Measurements from ENCODE around the gene DACT3.

Gene DACT3

DNA sequence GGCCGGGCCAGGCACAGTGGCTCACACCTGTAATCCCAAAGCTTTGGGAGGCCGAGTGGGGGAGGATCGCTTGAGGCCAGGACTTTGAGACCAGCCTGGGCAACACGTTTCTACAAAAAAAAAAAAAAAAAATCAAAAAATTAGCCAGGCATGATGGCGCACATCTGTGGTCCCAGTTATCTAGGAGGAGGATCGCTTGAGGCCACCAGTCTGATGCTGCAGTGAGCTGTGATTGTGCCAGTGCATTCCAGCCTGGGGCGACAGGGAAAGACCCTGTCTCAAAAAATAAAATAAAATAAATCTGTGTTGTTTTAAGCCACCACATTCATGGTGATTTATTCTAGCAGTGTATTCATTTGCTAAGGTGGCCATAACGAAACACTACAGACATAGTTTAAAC, 4.1 kb upstream of the DACT3 start:
- no peak for DNase-seq

DNA sequence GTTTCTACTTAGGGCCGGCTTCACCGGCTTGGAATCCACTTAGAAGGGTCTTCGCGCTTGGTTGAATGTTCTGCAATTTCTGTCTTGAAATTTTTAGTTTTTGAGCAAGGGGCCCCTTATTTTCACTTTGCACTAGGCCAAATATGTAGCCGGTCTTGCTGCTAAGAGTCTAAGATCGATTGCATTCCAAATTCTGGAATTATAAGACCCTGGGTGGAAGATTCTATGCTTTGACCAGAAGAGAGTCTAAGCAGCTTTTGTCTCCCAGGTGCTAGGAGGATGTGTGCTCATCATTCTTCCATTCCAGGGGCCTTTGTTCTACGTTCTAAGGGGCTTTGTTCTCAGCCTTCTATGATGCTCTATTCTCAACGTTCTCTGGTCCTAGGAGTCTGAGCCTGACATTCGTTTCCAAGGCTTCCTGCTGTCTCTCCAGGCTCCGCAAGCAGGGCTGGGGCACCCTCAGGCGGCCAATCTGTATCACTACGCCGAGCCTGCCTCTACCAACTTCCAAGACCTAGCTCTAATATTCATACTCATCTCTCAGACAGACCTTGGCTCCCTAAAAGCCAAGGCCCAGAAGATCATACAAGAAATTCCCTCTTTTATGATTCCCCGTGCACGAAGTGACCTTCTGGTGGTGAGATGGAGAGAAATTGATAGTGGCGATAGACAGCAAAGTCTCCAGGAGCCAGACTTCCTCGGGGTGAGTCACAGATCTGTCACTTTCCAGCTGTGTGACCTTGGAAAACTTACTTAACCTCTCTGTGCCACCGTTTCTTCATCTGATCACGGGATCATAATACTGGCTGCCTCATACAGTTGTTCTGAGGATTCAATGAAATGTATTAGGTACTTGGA, 982 bp upstream of the DACT3 start:
- peak; percentile 65 for DNase-seq

DNA sequence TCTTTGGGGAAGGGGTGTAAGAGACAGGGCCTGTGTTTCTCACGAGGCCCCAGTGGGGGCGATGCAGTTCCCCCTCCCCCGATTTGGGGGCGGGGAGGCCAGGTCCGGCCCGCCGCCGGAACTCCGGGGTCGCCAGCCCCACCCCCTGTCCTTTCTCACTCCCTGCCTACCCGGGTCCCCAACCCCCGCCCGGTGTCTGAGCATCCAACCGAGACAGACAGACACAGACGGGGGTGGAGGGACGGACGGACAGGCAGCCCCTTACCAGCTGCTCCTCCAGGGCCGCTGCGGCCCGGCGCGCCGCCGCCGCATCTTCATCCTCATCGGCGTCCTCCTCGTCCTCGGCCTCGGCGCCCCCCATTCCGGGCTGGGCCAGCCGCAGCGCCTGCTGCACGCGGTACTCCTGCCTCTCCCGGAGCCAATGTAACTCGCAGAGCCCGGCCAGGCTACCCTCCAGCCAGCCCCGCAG, 397 bp downstream of the DACT3 start:
- DNase-seq = no peak

DNA sequence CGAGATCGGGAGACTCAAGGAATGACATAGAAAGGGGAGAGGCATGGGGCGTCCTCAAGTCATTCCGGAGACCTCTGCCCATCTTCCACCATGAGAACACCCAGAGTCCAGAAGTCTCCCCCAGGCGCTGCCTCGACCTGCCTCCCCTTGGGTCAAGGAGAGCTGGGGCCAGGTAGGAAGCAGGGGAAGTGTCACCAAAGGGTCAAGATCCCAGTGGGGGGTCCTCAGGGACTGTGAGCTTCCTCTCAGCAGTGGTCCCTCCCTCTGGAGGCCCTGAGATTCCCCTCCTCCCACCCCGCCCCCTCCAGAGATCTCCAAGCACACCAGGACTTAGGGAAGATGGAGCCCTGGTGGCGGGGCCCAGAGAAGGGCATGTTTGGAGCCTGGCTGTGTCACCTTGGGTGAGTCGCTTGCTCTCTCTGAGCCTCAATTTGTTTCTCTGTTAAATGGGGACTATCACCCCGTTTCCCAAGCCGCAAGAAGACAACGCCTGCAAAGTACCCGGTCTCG, 919 bp downstream of the DACT3 start:
- DNase-seq = no peak

DNA sequence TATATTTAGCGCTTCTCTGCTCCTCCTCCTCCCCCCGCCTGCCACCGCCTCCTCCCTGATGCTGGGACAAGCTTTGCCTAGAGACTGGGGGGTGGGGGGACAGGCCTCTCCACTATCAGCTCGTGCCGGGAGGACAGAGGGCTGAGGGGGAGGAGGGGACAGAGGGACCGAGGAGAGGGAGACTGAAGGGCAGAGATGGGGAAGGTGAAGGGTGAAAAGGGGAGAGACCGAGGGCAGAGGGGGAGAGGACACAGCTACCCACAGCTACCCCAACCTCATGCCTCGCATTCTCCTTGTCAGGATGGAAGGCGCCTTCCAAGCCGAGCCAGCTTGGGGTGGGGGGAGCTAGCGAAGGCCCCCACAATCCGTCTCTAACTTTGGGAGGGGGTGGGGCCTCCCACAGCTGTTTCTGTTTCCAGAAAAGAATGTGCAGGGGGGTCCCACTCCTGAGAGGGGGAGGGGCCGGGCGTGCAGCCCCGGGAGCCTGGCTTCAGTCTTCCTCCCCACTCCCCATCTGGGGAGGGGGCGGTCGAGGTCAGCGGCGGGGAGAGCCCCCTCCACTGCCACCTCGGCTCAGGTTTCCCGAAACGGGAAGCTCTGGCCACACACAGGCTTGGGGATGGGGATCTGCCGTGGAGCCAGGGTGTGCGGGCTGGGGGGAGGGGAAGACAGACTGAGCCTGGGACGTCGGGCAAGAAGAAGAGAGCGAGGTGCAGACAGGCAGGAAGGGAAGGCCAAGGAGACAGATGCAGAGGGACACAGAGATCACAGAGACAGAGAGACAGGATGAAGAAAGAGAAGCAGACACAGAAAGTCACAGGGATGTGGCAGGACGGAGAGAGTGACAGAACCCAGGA, 1.6 kb downstream of the DACT3 start:
- DNase-seq = no peak

DNA sequence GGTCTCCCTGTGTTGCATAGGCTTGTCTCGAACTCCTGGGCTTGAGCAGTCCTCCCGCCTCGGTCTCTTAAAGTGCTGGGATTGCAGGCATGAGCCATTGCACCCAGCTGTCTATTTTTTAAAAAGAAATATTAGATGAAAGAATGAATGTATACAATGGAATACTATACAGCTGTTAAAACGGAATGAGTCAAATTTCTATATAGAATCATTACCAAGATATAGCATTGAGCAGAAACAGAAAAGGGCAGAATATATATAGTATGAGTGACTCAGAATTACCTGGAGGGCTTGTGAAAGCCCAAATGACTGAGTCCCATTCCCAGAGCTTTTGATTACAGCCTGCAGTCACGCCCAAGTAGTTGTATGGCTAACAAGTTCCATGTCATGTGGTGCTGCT, 4.4 kb downstream of the DACT3 start:
- no peak for DNase-seq

DNA sequence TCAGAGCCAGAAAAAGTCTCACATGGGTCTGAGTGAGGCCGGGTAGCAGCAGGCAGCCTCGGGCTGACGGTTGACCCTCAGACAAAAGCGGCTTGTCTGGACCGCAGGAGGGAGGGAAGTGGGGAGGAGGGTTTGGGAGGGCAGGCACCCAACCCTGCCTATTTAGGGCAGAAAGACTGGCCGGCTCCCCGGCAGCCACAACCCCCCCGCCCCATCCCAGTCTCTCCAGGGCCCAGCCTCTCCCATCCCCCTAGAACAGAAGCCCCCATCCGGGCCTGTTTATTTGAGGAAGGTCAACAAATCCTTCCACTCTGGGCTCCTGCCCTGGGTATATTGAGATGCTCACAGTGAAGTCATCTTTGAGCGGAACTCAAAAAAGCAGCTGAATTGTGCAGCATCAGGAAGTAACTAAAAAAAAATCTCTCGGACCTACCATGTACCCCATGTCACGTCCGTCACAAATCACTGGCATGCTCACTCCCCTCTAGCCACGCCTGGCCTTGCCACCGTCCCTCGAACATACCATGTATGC, 6.3 kb downstream of the DACT3 start:
- no peak for DNase-seq

DNA sequence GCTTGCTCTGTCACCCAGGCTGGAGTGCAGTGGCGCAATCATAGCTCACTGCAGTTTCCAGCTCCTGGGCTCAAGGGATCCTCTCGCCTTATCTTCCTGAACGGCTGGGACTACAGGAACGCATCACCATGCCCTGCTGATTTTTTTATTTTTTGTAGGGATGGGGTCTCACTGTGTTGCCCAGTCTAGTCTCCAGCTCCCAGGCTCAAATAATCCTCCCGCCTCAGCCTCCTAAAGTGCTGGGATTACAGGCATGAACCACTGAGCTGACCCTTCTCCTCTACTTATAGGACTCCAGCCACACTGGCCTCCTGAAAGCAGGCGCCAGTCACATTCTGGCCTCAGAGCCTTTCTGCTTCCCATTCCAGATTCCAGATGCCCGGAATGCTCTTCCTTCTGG, 10.5 kb downstream of the DACT3 start:
- DNase-seq = no peak

DNA sequence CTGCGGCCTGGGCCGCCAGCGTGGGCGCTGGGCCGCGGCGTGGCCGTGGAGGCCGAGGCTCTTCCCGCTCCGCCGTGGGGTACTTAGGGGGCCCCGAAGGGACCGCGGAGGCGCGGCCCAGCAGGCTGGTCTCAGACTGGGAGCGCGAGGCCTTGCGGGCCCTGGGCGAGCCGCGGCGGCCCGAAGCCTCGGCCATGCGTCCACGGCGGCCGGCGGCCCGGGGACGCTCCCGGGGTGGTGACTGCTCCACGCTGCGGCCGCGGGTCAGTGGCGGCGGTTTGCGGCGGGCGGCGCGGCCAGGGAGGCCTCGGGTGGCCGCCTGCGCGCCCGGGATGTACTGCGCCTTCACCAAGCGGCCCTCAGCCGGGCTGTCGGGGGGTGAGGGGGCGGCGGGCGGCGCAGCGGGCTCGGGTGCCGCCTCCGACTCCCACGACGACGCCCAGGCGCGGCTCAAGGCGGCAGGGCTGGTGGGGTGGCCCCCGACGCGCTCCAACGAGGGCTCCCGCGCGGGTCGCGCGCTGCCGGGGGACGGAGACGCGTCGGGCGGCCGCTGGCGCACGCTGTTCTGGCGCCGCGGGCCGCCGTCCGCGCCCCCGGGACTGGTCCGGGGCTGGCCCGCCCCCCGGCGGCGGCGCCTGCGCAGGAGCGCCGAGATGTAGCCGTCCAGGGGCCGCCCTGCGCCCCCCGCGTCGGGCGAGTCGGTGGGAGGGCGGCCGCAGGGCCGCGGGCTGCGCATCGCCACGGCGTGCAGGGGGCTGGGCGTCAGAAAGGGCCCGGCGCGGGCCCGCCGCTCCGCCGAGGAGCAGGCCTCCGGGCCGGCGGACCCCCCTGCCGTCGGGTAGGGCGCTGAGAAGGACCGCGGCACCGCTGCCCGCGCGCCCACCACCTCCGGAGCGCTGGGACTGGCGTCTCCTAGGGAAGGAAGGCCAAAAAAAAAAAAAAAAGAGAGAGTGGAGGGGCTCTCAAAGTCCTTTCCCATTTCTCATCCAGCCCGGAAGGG, 11.7 kb downstream of the DACT3 start:
- DNase-seq = no peak

DNA sequence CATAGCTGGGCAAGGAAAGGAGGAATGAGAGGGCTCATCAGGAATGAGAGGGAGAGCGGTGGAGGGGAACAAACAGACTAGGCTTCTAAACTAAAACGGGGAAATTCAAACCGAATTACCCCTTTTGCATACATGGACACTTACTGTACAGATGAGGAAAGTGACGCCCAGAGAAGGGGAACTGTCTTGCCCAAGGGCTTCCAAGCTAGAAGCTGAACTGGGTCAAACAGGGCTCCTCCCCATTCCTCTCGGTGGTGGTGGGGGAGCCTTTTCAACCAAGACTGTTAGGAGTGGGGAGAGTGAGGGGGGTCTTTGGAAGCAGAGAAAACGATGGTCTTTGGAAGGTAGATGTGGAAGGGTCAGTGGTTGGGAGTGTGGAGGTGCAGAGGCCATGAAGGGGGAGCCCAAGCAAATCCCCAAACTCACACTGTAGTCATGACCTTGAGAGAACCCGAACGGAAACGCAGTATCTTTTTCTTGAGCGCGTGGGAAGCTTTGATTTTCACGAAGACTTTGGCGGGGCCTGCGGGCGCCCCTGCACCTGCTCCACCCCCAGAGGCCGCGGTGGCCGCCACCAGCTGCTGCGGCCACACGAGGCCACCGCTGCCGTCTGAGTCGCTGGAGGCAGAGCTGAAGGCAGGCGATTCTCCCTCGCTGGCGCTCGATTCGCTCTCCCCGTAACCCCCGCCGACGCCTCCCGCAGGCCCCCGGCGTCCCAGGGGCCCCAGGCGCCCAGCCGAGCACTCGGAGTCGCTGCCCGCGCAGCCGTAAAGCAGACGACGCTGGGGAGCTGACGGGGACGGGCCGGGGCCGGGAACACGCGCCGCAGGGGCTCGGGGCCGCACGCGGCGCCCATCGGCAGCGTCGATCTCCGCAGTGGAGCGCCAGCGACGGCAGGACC, 12.7 kb downstream of the DACT3 start:
- no peak for DNase-seq

DNA sequence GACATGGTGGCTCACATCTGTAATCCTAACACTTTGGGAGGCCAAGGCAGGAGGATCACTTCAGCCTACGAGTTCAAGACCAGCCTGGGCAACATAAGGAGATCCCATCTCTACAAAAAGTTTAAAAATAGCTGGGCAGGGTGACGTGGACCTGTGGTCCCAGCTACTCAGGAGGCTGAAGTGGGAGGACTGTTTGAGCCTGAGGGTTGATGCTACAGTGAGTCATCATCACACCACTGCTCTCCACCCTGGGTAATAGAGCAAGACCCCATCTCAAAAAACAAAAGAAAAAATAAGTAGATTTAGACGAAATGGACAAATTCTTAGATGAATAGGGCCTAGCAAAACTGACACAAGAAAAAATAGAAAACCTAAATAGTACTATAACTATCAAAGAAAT, 14.6 kb downstream of the DACT3 start:
- DNase-seq = no peak

DNA sequence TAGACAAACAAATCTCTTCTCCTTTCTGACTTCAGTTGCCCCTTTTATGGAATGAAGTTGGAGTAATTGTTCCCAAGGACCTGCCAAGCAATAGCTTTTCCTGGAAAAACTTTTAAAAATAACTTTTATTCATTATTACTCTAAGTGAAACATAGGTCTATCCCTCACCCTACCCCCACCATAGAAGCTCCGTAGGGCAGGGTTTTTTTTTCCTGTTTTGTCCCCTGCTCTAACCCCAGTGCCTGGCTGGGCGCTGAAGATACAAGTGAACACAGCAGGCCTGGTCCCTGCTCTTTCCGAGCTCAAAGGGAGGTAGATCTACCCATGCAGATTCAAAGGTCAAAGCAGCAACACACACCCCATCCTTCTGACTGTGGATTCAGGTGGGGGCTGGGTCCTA, 16.3 kb downstream of the DACT3 start:
- no peak for DNase-seq

DNA sequence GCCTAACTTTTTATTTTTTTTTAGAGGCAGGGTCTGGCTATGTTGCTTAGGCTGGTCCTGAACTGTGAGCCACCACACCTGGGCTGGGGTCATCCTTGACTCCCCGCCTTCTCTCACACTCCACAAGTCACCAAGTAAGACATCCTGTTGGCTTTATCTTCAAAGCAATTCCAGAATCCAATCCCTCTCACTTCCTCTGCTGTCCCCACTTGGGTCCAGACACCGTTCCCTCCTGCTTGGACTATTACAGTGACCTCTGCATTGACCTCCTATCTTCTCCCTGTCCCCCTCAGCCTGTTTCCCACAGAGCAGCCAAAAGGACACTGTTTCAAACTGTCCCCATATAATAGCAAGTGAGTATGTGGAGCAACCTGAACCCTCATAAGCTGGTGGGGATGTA, 20.3 kb downstream of the DACT3 start:
- DNase-seq = no peak

DNA sequence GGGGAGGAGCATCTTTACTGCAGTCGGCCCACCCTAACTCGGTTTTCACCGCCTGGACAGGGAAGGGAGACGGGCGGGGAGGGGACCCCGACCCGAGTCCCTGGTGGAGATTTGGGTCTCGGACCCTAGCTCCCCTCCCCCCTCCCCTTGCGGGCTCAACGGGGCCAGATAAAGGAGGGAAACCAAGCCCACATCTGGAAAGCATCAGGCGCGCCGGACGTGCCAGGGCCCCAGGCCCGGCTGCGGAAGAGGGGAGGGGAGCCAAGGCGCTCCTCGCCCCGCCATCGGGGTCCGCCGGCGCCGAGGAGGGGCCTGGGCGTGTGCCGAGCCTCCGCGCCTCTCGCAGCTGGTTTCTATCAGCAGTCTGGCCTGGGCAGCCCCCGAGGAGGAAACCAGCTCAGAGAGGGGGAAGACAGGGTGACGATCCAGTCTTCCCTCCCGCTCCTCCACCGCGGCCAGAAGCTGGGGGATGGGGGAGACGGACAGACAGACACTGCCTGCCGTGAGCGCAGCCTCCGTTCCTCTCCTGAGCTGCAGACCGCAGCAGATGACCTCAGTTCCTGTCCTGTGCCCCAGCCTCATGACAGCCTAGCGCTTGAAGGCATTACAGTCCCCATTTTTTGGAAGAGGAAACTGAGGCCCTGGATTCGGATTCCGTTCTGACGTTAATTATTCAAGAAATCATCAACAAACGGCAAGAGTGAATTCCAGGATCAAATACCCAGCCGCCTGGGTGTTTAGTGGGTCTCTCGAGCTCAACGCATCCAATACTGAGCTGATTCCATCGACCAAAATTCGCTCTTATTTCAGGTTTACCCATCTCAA, 21.4 kb downstream of the DACT3 start:
- no peak for DNase-seq

DNA sequence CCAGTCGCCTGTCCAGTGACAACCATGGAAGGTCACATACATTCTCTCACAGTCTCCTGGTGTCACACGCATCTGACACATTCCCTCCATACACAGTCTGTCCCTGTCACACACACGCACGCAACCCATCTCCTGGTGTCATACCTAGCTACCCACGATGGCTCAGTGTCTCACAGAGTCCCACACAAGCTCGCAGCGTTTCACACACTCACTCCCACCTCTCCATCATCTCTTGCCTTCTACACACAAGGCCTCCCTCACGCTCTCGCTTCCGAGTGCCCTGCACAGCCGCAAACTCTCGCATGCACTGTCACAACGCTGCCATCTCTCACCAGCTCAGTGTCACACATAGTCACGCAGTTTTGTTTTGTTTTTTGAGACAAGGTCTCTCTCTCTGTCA, 23.8 kb downstream of the DACT3 start:
- DNase-seq = no peak

DNA sequence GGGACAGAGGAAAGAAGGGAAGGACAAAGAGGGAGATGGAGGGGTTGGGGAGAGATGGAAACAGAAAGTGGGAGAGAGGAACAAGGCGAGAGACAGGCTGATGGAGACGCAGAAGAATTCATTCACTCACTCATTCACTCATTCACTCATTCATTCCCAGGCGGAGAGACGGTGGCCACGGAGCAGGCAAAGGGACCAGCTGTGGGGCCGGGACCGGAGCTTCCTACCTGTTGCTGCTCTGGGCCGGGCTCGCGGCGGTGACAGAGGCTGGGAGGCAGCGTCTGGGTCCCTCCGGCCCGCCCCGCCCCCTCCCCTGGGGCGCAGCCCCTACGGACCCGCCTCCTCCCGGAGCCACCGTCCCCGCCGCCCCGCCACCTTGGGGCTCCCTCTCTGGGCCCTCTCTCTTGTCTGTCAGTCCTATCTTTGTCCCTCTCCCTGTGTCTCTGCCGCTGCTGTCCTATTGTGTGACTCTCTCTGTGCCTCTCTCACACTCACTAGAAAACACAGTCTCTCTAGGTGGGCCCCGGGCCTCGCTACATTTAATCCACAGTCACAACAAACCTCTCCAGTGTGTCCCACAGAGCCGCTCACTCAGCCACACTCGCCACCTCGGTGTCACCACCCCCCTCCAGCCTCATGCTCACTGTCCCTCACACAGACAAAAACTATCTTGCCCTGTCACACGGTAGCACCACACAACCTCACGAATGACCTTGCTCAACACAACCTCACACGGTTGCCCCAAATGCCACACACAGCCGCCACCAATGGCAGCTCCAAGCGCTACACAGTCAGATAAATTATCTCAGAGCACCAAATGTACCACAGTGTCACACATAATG, 24.8 kb downstream of the DACT3 start, which contains the start of gene GNG8:
GNG8 (minus strand) TSS at position 283 of the 842 bp plus-strand sequence. CDS start 1,520 bp downstream, outside the sequence.
- no peak for DNase-seq

DNA sequence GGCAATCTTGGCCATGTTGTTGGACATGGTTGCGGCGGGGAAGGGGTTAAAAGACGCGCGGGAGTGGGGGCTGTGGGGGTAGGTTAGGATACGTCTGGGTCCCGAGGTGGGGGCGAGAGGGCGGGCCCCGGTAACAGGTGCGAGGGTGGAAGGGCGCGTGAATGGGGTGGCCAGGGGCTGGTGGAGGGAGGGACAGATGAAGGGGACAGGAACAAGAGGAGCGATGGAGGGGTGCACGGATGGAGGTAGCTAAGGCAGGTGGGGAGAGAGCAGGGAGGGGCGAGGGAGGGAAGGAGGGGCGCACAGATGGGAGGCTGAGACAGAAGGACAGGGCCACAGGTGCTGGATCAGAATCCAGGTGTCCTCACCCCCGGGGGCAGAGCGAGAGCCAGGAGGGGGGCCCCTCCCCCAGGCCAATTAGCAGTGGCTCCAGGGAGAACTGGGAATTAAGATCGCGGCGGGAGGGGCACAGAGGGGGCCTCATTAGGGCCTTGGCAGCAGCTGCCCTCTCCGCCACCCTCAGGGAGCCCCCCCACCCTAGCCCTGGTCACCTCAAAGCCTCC, 26.2 kb downstream of the DACT3 start:
- no peak for DNase-seq

DNA sequence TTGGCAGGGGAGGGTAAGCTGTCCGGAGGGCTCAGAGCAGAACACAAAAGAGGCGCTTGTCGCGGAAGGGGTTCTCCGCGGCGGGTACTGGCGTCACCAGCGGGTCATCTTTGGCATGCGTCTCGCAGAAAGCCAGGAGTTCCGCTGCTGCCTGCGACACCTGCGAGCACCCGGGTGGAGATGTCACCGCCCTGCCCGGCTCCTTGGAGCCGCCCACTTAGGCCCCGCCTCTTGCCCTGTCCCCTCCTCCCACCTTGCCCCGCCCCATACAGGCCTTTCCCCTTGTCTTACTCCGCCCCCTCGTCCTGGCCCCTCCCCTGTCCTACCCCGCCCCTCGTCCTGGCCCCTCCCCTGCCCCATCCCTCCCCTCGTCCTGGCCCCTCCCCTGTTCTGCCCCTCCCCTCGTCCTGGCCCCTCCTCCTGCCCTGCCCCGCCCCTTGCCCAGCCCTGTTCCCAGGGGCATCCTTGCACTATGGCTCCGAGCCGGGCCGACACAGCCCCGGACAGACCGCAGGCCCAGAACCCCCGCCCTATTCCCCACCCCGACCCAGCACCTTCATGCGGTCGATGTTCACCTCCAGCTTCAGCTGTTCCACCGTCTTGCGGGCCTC, 26.8 kb downstream of the DACT3 start:
- DNase-seq = no peak

All from NCI-H1092 (cell line).